Body of pancreas (tissue), 4 donors: ENCODE results near the gene GRM4. TPM values are rescaled to one million over a fixed set of nuclear protein-coding genes. Genes with fewer than 3 reads are reported as not detected.

Source experiments
- ATAC-seq: fragments of 150-250 bp; one replicate; pipeline ENCODE4 v1.9.1; 2016
- DNase-seq, 4 donors: peaks; one replicate each; pipeline ENCODE4 v3.0.0-alpha.2; 2019
- H3K27ac ChIP-seq, 4 donors: fragments of 200-600 bp; sonication (generic); 1 replicate in 3 of 4; 2 replicates in 1 of 4; pipeline versions ENCODE4 v1.5.1 to v1.6.1; 2016 to 2019; ENCODE audit warnings: mild to moderate bottlenecking in 1 of 4, mixed read lengths in 1 of 4, moderate library complexity in 1 of 4
- H3K27me3 ChIP-seq, 2 donors: fragments of 200-600 bp; sonication (generic); one replicate each; pipeline ENCODE4 v1.6.0; 2016; ENCODE audit warnings: mild to moderate bottlenecking in 1 of 2
- H3K36me3 ChIP-seq, 2 donors: fragments of 200-600 bp; sonication (generic); replicated peaks in 1 of 2; 2 replicates each; pipeline ENCODE4 v1.5.1; 2016; ENCODE audit warnings: low read depth in 2 of 2; ENCODE audit not compliant: insufficient read depth in 1 of 2
- H3K4me1 ChIP-seq: fragments of 200-600 bp; sonication (generic); one replicate; pipeline ENCODE4 v1.6.0; 2016
- H3K4me3 ChIP-seq, 2 donors: fragments of 200-600 bp; sonication (generic); 1 replicate in 1 of 2; 2 replicates in 1 of 2; pipeline ENCODE4 v1.5.1; 2016 to 2019
- H3K9me3 ChIP-seq, 3 donors: fragments of 200-600 bp; sonication (generic); 1 replicate in 2 of 3; 2 replicates in 1 of 3; pipeline ENCODE4 v1.5.1; 2016
- POLR2A ChIP-seq, 3 donors: fragments of 450-650 bp; IDR thresholded peaks; one replicate each; pipeline ENCODE4 v1.6.1; 2016; ENCODE audit warnings: antibody characterized with exemption in 3 of 3, mild to moderate bottlenecking in 2 of 3
- WGBS, 2 donors: methylation state at CpG; one replicate each; pipeline ENCODE4 v1.1.5; 2017; 5-methylcytosine and 5-hydroxymethylcytosine counted together
- intact Hi-C: fragments of 100-400 bp; cut with DNase I; formaldehyde crosslinking; loops from one replicate; pipeline ENCODE4 v1.15.1; 2023
- total RNA-seq, 2 donors: library from RNA; depleted of rRNA; stranded (reverse); fragments of >200 nt; gene quantifications; one replicate each; pipeline ENCODE4 v1.1.0, GENCODE V29; 2016
- TF ChIP-seq, protein P1 (sequence below), 7 experiments: fragments of 450-650 bp in 4 of 7; fragments of 200-600 bp in 3 of 7; sonication (generic) in 3 of 7; IDR thresholded peaks; one replicate each; pipeline ENCODE4 v1.5.1; 2016 to 2019; ENCODE audit warnings: antibody characterized with exemption in 7 of 7

Gene GRM4
- total RNA-seq, 2 donors from 2014 or later, result 0.33 TPM; not detected in 1

DNA sequence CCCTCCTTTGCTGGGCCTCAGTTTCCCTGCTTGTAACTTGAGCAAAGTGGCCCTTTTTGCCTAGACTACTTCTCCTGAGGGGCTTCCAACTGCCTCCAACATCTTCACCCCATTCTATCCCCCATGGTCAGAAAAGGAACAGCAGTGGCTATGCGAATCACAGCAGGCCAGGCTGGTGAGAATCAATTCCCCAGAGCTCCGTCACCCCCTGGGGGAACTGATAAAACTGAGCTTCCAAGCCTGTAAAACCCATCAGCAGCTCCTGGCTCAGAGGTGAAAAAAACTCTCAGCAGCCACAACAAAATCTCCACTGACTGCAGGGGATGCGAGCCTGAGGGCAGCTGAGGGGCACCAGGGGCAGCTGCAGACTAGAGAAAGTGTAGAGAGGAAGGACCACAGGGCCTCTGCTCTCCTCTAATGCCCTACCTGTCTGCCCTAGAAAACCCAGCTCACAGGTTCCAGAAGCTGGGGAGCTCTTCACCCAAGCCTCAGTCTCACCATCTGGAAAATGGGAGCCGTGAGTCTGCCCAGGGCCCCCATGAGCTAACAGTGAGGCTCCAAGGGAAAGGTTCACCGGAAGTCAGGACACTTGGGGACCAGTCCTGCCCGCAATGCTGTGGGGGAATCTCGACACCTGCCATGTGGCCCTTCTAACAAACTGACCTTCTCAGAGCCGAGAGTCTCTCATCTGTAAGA lies 120.6 kb downstream of the GRM4 start:
- 59 to 71% methylated on average over 3 to 8 of the region's 8 CpGs for WGBS, 2 donors
- TF ChIP-seq POLR2A (IDR thresholded peaks at IDR 0.05), result no peak
- TF ChIP-seq, protein P1, sequence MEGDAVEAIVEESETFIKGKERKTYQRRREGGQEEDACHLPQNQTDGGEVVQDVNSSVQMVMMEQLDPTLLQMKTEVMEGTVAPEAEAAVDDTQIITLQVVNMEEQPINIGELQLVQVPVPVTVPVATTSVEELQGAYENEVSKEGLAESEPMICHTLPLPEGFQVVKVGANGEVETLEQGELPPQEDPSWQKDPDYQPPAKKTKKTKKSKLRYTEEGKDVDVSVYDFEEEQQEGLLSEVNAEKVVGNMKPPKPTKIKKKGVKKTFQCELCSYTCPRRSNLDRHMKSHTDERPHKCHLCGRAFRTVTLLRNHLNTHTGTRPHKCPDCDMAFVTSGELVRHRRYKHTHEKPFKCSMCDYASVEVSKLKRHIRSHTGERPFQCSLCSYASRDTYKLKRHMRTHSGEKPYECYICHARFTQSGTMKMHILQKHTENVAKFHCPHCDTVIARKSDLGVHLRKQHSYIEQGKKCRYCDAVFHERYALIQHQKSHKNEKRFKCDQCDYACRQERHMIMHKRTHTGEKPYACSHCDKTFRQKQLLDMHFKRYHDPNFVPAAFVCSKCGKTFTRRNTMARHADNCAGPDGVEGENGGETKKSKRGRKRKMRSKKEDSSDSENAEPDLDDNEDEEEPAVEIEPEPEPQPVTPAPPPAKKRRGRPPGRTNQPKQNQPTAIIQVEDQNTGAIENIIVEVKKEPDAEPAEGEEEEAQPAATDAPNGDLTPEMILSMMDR (IDR thresholded peaks at IDR 0.05), result no peak
- Histone ChIP-seq H3K4me3 (no peak overlapping the region), H3K36me3 (no peaks in the 10 kb centered on the region), H3K9me3 (no peaks in the 10 kb centered on the region), H3K27ac (no peak overlapping the region), H3K4me1 (no peaks in the 10 kb centered on the region), H3K27me3 (no peaks in the 10 kb centered on the region)
- DNase-seq (no peak), ATAC-seq (no peak)
- intact Hi-C loops, result loop anchor here (5.0 kb wide), 1 partner anchor 253 kb away; no protein-coding TSS in a partner anchor

DNA sequence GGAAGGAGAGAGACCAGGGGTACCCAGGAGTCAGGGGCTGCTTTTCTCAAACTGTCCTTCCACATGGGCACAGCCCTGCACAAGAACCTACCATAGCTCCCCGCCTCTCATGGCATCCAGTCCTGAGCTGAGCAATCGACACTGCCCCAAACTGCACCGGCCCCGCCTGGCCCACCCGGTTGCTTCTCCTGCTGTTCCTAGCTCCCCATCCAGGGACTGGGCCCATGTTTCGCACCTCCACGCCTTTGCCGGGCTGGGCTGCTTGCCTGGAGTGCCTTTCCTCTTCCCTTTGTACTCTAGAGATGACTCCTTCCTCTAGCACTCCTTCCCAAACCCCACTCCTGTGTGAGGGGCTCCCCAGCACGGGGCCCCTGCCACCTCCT lies 123.0 kb downstream of the GRM4 start:
- 80 to 86% methylated on average over 9 of the region's 9 CpGs for WGBS, 2 donors
- Histone ChIP-seq H3K27me3 (no peaks in the 10 kb centered on the region), H3K36me3 (no peaks in the 10 kb centered on the region), H3K4me1 (no peaks in the 10 kb centered on the region), H3K4me3 (no peak overlapping the region), H3K27ac (no peak overlapping the region), H3K9me3 (no peaks in the 10 kb centered on the region)
- TF ChIP-seq, protein P1 (IDR thresholded peaks at IDR 0.05), result no peak
- no peak for TF ChIP-seq POLR2A (IDR thresholded peaks at IDR 0.05)
- intact Hi-C loops, result no loop called here
- no peak for DNase-seq
- ATAC-seq, result no peak

DNA sequence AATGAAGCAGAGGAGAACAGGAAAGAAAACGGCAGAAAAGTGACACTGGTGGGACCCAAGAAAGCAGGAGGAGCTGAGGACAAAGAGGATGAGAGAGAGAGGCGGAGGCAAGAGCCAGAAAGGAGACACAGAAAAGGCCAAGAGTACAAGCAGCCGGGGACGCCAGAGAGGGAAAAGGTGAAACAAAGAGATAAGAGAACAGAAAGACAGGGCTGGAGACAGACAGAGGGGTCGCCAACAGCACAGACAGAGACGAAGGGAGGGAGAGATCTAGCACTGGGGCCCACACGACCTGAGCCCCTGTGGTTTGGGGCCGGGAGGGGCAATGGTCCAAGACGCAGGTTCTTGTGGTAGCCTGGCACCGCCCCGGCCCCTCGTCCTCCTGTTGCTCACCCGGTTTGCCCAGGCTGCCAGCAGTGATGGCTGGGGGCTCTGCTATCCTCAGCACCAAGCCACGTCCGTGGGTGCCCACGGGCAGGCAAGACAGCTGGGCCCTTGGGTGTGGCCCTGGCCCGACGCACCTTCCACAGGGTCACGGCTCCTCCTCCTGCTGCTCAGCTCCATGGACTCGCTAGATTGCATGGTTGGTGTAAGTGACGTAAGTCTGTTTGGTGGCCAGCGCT lies 123.5 kb downstream of the GRM4 start:
- Histone ChIP-seq H3K27me3 (no peaks in the 10 kb centered on the region), H3K4me3 (no peak overlapping the region), H3K9me3 (no peaks in the 10 kb centered on the region), H3K36me3 (no peaks in the 10 kb centered on the region), H3K4me1 (no peaks in the 10 kb centered on the region), H3K27ac (no peak overlapping the region)
- TF ChIP-seq, protein P1 (IDR thresholded peaks at IDR 0.05), result no peak
- no peak for TF ChIP-seq POLR2A (IDR thresholded peaks at IDR 0.05)
- no peak for ATAC-seq
- WGBS, 2 donors, result 54 to 64% methylated on average over 17 to 19 of the region's 22 CpGs
- intact Hi-C loops, result no loop called here
- DNase-seq, result no peak

DNA sequence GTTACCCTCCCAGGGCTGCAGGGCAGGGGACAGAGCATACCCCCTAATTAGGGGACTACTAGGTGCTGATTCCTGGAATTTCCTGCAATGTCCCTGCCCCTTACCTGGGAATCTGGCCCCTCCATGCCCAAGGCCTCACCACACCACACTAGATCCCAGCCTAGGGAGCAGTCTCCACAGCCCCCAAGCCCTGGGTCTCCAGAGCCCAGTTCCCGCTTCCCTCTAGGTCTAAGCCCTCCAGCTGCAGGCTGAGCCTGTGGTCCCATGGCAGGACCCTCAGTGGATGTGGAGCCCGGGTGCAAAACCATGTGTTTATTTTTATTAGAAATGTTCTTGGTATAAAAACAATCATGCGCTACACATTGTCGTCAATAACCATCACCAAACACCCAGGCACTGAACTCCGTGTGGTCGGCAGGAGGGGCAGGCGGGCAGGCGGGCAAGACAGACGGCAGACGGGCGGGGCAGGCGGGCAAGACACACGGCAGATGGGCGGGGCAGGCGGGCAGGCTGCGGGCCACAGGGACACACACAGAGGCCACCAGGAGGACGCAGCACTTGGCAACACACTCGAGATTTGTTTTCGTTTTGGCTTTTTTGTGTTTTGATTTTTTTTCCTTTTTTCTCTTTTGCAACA lies 124.2 kb downstream of the GRM4 start:
- Histone ChIP-seq H3K4me3 (no peak overlapping the region), H3K4me1 (no peaks in the 10 kb centered on the region), H3K27me3 (no peaks in the 10 kb centered on the region), H3K27ac (no peak overlapping the region), H3K36me3 (no peaks in the 10 kb centered on the region), H3K9me3 (no peaks in the 10 kb centered on the region)
- intact Hi-C loops, result no loop called here
- TF ChIP-seq, protein P1 (IDR thresholded peaks at IDR 0.05), result no peak
- TF ChIP-seq POLR2A (IDR thresholded peaks at IDR 0.05), result no peak
- DNase-seq (peak in 2 of 4 donors; percentile 21 to 37), ATAC-seq (no peak)
- 48 to 49% methylated on average over 19 of the region's 19 CpGs for WGBS, 2 donors
